ENCODE results near the gene FUT2. TPM values are rescaled to one million over a fixed set of nuclear protein-coding genes. Genes with fewer than 3 reads are reported as not detected.

FUT2 gene
- total and polyA plus RNA-seq, 2 donors from 2014 or later, result 0.28 to 5.8 TPM

GRCh38 chr19:48648134-48648533 is 47.6 kb upstream of the FUT2 start:
- H3K9me3 ChIP-seq (ENCODE audit: control insufficient read depth in 2 of 3, insufficient read depth in 1 of 3, low read length in 3 of 3), result no peaks in the 10 kb centered on the region

GRCh38 chr19:48650974-48651682 is 44.6 kb upstream of the FUT2 start:
- Histone ChIP-seq H3K4me1 (ENCODE audit: control insufficient read depth in 2 of 3, insufficient read depth in 2 of 3, low read depth in 1 of 3, low read length in 3 of 3) (no peaks in the 10 kb centered on the region), H3K9me3 (ENCODE audit: control insufficient read depth in 2 of 3, insufficient read depth in 1 of 3, low read length in 3 of 3) (no peaks in the 10 kb centered on the region), H3K4me3 (ENCODE audit: low read length in 3 of 3) (no peak overlapping the region), H3K27me3 (ENCODE audit: control insufficient read depth, insufficient read depth, low read length) (no peaks in the 10 kb centered on the region), H3K36me3 (ENCODE audit: control insufficient read depth in 2 of 3, insufficient read depth in 3 of 3, low read length in 3 of 3) (no peaks in the 10 kb centered on the region), H3K27ac (ENCODE audit: low read depth in 2 of 2, low read length in 2 of 2) (no peak overlapping the region), H3K9ac (ENCODE audit: low read length in 3 of 3) (no peak overlapping the region)
- intact Hi-C loops (cut with DNase I), result no loop called here
- no peak for TF ChIP-seq CTCF (IDR thresholded peaks at IDR 0.05; ENCODE audit: borderline replicate concordance, extremely low read depth, insufficient read depth)
- FAIRE-seq (no peak), DNase-seq (no peak)

More at GRCh38 chr19:48648134-48648533, 47.6 kb upstream of the FUT2 start:
- intact Hi-C loops (cut with DNase I), result no loop called here
- H3K4me1 ChIP-seq (ENCODE audit: control insufficient read depth in 2 of 3, insufficient read depth in 2 of 3, low read depth in 1 of 3, low read length in 3 of 3), result peaks cover 0 to 7% (median 0%) of the 10 kb centered on the region in 3 donors
- H3K4me3 ChIP-seq (ENCODE audit: low read length in 3 of 3), result no peak overlapping the region
- H3K36me3 ChIP-seq (ENCODE audit: control insufficient read depth in 2 of 3, insufficient read depth in 3 of 3, low read length in 3 of 3), result no peaks in the 10 kb centered on the region
- FAIRE-seq, result no peak
- no peak overlapping the region for H3K27ac ChIP-seq (ENCODE audit: low read depth in 2 of 2, low read length in 2 of 2)
- no peak overlapping the region for H3K9ac ChIP-seq (ENCODE audit: low read length in 3 of 3)
- no peak for DNase-seq
- no peak for TF ChIP-seq CTCF (IDR thresholded peaks at IDR 0.05; ENCODE audit: borderline replicate concordance, extremely low read depth, insufficient read depth)
- no peaks in the 10 kb centered on the region for H3K27me3 ChIP-seq (ENCODE audit: control insufficient read depth, insufficient read depth, low read length)

GRCh38 chr19:48651683-48652048 is 44.1 kb upstream of the FUT2 start:
- no peak for FAIRE-seq
- Histone ChIP-seq H3K9me3 (ENCODE audit: control insufficient read depth in 2 of 3, insufficient read depth in 1 of 3, low read length in 3 of 3) (no peaks in the 10 kb centered on the region), H3K27me3 (ENCODE audit: control insufficient read depth, insufficient read depth, low read length) (no peaks in the 10 kb centered on the region), H3K4me1 (ENCODE audit: control insufficient read depth in 2 of 3, insufficient read depth in 2 of 3, low read depth in 1 of 3, low read length in 3 of 3) (no peaks in the 10 kb centered on the region), H3K9ac (ENCODE audit: low read length in 3 of 3) (no peak overlapping the region), H3K36me3 (ENCODE audit: control insufficient read depth in 2 of 3, insufficient read depth in 3 of 3, low read length in 3 of 3) (no peaks in the 10 kb centered on the region), H3K4me3 (ENCODE audit: low read length in 3 of 3) (no peak overlapping the region), H3K27ac (ENCODE audit: low read depth in 2 of 2, low read length in 2 of 2) (no peak overlapping the region)
- intact Hi-C loops (cut with DNase I), result no loop called here
- no peak for DNase-seq
- no peak for TF ChIP-seq CTCF (IDR thresholded peaks at IDR 0.05; ENCODE audit: borderline replicate concordance, extremely low read depth, insufficient read depth)
